Heart right ventricle (tissue), 16 donors: ENCODE results near the gene CCDC112. TPM values are rescaled to one million over a fixed set of nuclear protein-coding genes. Genes with fewer than 3 reads are reported as not detected.

ENCODE experiments used
- ATAC-seq, 8 donors: fragments of 200-7000 bp; cut with Tn5 transposase; one replicate each; pipeline ENCODE4 v1.9.1; 2020; ENCODE audit warnings: mild to moderate bottlenecking in 8 of 8, moderate library complexity in 8 of 8, moderate number of reproducible peaks in 1 of 8
- DNase-seq, 2 donors: peaks; one replicate each; pipeline ENCODE4 v3.0.0-alpha.2; 2020
- H3K27ac ChIP-seq, 10 donors: fragments of 200-600 bp; sonication (generic) in 2 of 10; one replicate each; pipeline versions ENCODE4 v1.5.0 to v1.8.0; 2020 to 2022; ENCODE audit warnings: mild to moderate bottlenecking in 3 of 10
- H3K27me3 ChIP-seq, 7 donors: fragments of 200-600 bp; one replicate each; pipeline ENCODE4 v1.8.0; 2021 to 2022; ENCODE audit warnings: mild to moderate bottlenecking in 2 of 7
- H3K36me3 ChIP-seq, 9 donors: fragments of 200-600 bp; sonication (generic) in 1 of 9; one replicate each; pipeline versions ENCODE4 v1.5.0 to v1.8.0; 2020 to 2022; ENCODE audit warnings: mild to moderate bottlenecking in 2 of 9
- H3K4me1 ChIP-seq, 9 donors: fragments of 200-600 bp; sonication (generic) in 1 of 9; one replicate each; pipeline versions ENCODE4 v1.5.0 to v1.8.0; 2020 to 2022; ENCODE audit warnings: mild to moderate bottlenecking in 4 of 9
- H3K4me3 ChIP-seq, 10 donors: fragments of 200-600 bp; sonication (generic) in 2 of 10; one replicate each; pipeline versions ENCODE4 v1.5.0 to v1.8.0; 2020 to 2022; ENCODE audit warnings: mild to moderate bottlenecking in 7 of 10, moderate library complexity in 2 of 10
- H3K9me3 ChIP-seq, 11 donors: fragments of 200-600 bp in 10 of 11; sonication (generic) in 2 of 11; one replicate each; pipeline versions ENCODE4 v1.5.0 to v1.8.0; 2013 to 2022; ENCODE audit warnings: mild to moderate bottlenecking in 2 of 11, control low read depth in 1 of 11, moderate library complexity in 1 of 11
- WGBS, 2 donors: extraction: QIAGEN DNeasy Blood & Tissue Kit; methylation state at CpG; one replicate each; pipeline ENCODE4 v1.1.7; 2013; ENCODE audit warnings: inconsistent platforms in 1 of 2; 5-methylcytosine and 5-hydroxymethylcytosine counted together
- intact Hi-C, 10 donors: fragments of 100-400 bp; cut with DNase I; formaldehyde crosslinking; loops; one replicate each; pipeline versions ENCODE4 v1.11.1 to v1.14.2; 2022
- polyA plus RNA-seq, 2 donors: library from polyadenylated mRNA; stranded (reverse); fragments of 200-250 nt; gene quantifications; one replicate each; pipeline ENCODE4 v1.2.3, GENCODE V29; 2013
- total RNA-seq, 10 donors: library from RNA; stranded (reverse); fragmentation: NEBNext Ultra II Directional in 3 of 10; extraction: Animal tissue kit (Norgen Biotek cat#: 25700) in 3 of 10; gene quantifications; one replicate each; pipeline versions ENCODE4 v1.2.1 to v1.2.4, GENCODE V29; 2021 to 2023
- TF ChIP-seq, protein P1 (sequence below), 9 donors: fragments of 200-600 bp; sonication (generic) in 2 of 9; IDR thresholded peaks; one replicate each; pipeline versions ENCODE4 v1.5.0 to v1.8.0; 2021 to 2022; ENCODE audit warnings: antibody characterized with exemption in 9 of 9, mild to moderate bottlenecking in 5 of 9, moderate library complexity in 1 of 9
- donor health status: Arrhythmogenic right ventricular cardiomyopathy.
- donor health status: ischemic (EF 13 %, LVEDD 7.1; RV severe dilation, severe dysfunction).
- donor health status: healthy with polysubstance abuse.
- donor health status: DM: no; HTN: yes; CAD: no.
- donor health status: DM: no; HTN: no; CAD: no.
- donor health status: ischemic (EF 25% LVEDD 6.9; RV normal size, moderate dysfunction).
- donor health status: ischemic (EF 25% LVEDD 5.7; RV mildly dilated, moderate dysfunction).
- donor health status: healthy.
- donor health status: DM: yes; HTN: yes; CAD: no.
- donor health status: Ischemic cardiomyopathy.
- donor health status: ischemic (EF 35%, LVEDD 5.7; RV mildly dilated, moderate dysfunction).
- donor health status: nonischemic (EF 11% LVEDD 7.7; RV severe dilation, severe dysfunction).
- donor health status: DM: yes; HTN: yes; CAD: no.
- donor health status: PGD.
- donor health status: ischemic (EF 29% LVEDD 5.4; RV normal size, mild dysfunction).
- donor health status: nonischemic (EF 23%, LVEDD 6.1; RV moderate dilation, normal function).

Gene CCDC112
- total and polyA plus RNA-seq, 12 donors = 3.0 to 10.8 (median 4.8) TPM

DNA sequence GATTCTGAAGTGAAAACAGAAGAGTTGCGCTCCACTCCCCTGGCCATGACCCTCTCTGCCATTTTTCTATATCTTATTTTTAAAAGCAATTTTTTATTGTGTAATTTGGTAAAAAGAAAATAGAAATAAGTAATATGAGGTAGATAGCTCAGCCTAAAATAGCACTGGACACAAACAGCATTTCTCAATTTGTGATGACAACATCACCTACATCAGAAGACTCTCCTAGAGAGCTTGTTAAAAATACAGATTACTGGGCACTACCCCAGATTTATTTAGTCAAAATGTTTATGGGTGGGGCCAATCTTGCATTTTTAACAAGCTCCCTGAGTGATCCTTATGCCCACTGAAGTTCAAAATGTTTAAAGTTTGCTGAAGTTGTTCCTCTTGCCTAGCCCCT lies 40.5 kb upstream of the CCDC112 start:
- TF ChIP-seq, protein P1, sequence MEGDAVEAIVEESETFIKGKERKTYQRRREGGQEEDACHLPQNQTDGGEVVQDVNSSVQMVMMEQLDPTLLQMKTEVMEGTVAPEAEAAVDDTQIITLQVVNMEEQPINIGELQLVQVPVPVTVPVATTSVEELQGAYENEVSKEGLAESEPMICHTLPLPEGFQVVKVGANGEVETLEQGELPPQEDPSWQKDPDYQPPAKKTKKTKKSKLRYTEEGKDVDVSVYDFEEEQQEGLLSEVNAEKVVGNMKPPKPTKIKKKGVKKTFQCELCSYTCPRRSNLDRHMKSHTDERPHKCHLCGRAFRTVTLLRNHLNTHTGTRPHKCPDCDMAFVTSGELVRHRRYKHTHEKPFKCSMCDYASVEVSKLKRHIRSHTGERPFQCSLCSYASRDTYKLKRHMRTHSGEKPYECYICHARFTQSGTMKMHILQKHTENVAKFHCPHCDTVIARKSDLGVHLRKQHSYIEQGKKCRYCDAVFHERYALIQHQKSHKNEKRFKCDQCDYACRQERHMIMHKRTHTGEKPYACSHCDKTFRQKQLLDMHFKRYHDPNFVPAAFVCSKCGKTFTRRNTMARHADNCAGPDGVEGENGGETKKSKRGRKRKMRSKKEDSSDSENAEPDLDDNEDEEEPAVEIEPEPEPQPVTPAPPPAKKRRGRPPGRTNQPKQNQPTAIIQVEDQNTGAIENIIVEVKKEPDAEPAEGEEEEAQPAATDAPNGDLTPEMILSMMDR (IDR thresholded peaks at IDR 0.05) = no peak
- Histone ChIP-seq H3K36me3 (no peaks in the 10 kb centered on the region), H3K27ac (no peak overlapping the region), H3K9me3 (no peaks in the 10 kb centered on the region), H3K4me3 (no peak overlapping the region), H3K4me1 (no peaks in the 10 kb centered on the region), H3K27me3 (no peaks in the 10 kb centered on the region)
- intact Hi-C loops = no loop called here
- no peak for DNase-seq
- ATAC-seq = no peak
- 91 to 100% methylated on average over 1 of the region's 1 CpG for WGBS, 2 donors

- no peak overlapping the region for H3K27ac ChIP-seq
- ATAC-seq (no peak), DNase-seq (no peak)
- H3K9me3 ChIP-seq = no peaks in the 10 kb centered on the region
- intact Hi-C loops = no loop called here
- H3K27me3 ChIP-seq = no peaks in the 10 kb centered on the region
- 70% methylated on average over 1 of the region's 1 CpG for WGBS, 2 donors
- no peak overlapping the region for H3K4me3 ChIP-seq
- no peaks in the 10 kb centered on the region for H3K4me1 ChIP-seq
- TF ChIP-seq, protein P1 (IDR thresholded peaks at IDR 0.05) = no peak
- no peaks in the 10 kb centered on the region for H3K36me3 ChIP-seq
Measured at GRCh38 chr5:115336201-115336720, 39.8 kb upstream of the CCDC112 start.

DNA sequence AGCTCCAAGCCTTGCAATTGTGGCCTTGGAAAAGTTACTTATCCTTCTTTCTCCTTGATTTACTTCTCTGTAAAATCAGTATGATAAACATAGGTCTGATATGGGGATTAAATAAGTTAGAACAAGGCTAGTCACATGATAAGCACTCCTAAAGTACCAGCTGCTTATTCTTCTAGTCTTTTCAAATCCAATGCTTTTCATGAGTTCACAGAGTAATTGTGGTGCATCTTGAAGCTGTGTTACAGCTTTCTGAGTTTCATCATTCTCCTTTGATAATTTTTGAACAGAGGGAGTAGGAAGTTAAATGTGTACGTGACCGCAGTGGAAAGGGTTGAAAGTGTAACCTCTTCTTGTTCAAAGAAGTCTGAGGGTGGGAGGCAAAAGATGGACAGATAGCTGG lies 38.8 kb upstream of the CCDC112 start:
- Histone ChIP-seq H3K4me3 (no peak overlapping the region), H3K9me3 (no peaks in the 10 kb centered on the region), H3K27me3 (no peaks in the 10 kb centered on the region), H3K36me3 (no peaks in the 10 kb centered on the region), H3K4me1 (no peaks in the 10 kb centered on the region), H3K27ac (no peak overlapping the region)
- ATAC-seq (no peak), DNase-seq (no peak)
- TF ChIP-seq, protein P1 (IDR thresholded peaks at IDR 0.05) = no peak
- intact Hi-C loops = no loop called here
- WGBS, 2 donors = 85 to 89% methylated on average over 2 of the region's 2 CpGs

- TF ChIP-seq, protein P1 (IDR thresholded peaks at IDR 0.05) = no peak
- ATAC-seq (no peak), DNase-seq (no peak)
- 74 to 86% methylated on average over 1 of the region's 1 CpG for WGBS, 2 donors
- Histone ChIP-seq H3K4me1 (no peaks in the 10 kb centered on the region), H3K27ac (no peak overlapping the region), H3K4me3 (no peak overlapping the region), H3K27me3 (no peaks in the 10 kb centered on the region), H3K9me3 (no peaks in the 10 kb centered on the region), H3K36me3 (no peaks in the 10 kb centered on the region)
- intact Hi-C loops = no loop called here
Measured at GRCh38 chr5:115333164-115333563, 36.7 kb upstream of the CCDC112 start.
